Parathyroid adenoma (tissue), 2 donors: Measurements from ENCODE around the gene SELENOI.

Source experiments
- H2AFZ ChIP-seq: fragments of 300-600 bp; sonication (generic); one replicate; pipeline ENCODE4 v1.7.0; 2017; ENCODE audit warnings: antibody characterized with exemption, mild to moderate bottlenecking
- H3K27ac ChIP-seq: fragments of 300-600 bp; sonication (generic); one replicate; pipeline ENCODE4 v1.7.0; 2017
- H3K27me3 ChIP-seq: fragments of 300-600 bp; sonication (generic); one replicate; pipeline ENCODE4 v1.7.0; 2017; ENCODE audit warnings: low read length; ENCODE audit not compliant: control insufficient read depth, insufficient read depth
- H3K36me3 ChIP-seq: fragments of 300-600 bp; sonication (generic); one replicate; pipeline ENCODE4 v1.7.0; 2017; ENCODE audit warnings: low read length; ENCODE audit not compliant: control insufficient read depth, insufficient read depth
- H3K4me1 ChIP-seq: fragments of 300-600 bp; sonication (generic); one replicate; pipeline ENCODE4 v1.7.0; 2017; ENCODE audit warnings: control low read depth
- H3K4me2 ChIP-seq: fragments of 300-600 bp; sonication (generic); one replicate; pipeline ENCODE4 v1.7.0; 2017; ENCODE audit warnings: low read length
- H3K4me3 ChIP-seq: fragments of 300-600 bp; sonication (generic); one replicate; pipeline ENCODE4 v1.7.0; 2017; ENCODE audit warnings: low read depth, low read length
- H3K79me2 ChIP-seq: fragments of 300-600 bp; sonication (generic); one replicate; pipeline ENCODE4 v1.7.0; 2017; ENCODE audit warnings: control low read depth
- H3K9ac ChIP-seq: fragments of 300-600 bp; sonication (generic); one replicate; pipeline ENCODE4 v1.7.0; 2017; ENCODE audit warnings: mild to moderate bottlenecking
- H3K9me3 ChIP-seq: fragments of 300-600 bp; sonication (generic); one replicate; pipeline ENCODE4 v1.7.0; 2017; ENCODE audit warnings: low read length; ENCODE audit not compliant: control insufficient read depth
- TF ChIP-seq, protein P1 (sequence below): fragments of 300-600 bp; sonication (generic); IDR thresholded peaks from one replicate; pipeline ENCODE4 v1.7.0; 2017; ENCODE audit warnings: antibody characterized with exemption, mild to moderate bottlenecking
- donor health status: primary hyperparathyroidism.

Gene SELENOI

DNA sequence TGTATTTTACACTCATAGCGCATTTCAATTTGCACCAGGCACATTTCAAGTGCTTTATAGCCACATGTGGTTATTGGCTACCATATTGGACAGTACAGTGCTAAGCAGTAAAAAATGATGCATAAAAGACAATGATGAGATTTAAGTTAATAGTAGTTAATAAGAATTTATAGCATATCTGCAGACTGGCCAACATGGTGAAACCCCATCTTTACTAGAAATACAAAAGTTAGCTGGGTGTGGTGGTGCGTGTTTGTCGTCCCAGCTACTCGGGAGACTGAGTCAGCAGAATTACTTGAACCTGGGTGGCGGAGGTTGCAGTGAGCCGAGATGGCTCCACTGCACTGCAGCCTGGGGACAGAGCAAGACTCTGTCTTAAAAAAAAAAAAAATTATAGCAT, 65.5 kb downstream of the SELENOI start:
- TF ChIP-seq, protein P1, sequence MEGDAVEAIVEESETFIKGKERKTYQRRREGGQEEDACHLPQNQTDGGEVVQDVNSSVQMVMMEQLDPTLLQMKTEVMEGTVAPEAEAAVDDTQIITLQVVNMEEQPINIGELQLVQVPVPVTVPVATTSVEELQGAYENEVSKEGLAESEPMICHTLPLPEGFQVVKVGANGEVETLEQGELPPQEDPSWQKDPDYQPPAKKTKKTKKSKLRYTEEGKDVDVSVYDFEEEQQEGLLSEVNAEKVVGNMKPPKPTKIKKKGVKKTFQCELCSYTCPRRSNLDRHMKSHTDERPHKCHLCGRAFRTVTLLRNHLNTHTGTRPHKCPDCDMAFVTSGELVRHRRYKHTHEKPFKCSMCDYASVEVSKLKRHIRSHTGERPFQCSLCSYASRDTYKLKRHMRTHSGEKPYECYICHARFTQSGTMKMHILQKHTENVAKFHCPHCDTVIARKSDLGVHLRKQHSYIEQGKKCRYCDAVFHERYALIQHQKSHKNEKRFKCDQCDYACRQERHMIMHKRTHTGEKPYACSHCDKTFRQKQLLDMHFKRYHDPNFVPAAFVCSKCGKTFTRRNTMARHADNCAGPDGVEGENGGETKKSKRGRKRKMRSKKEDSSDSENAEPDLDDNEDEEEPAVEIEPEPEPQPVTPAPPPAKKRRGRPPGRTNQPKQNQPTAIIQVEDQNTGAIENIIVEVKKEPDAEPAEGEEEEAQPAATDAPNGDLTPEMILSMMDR, result no peak
- Histone ChIP-seq H3K4me3 (no peak overlapping the region), H3K36me3 (no peaks in the 10 kb centered on the region), H3K9ac (no peak overlapping the region), H3K4me2 (no peak overlapping the region), H3K4me1 (no peaks in the 10 kb centered on the region), H3K79me2 (no peaks in the 10 kb centered on the region), H2AFZ (no peak overlapping the region), H3K27me3 (no peaks in the 10 kb centered on the region), H3K27ac (no peak overlapping the region), H3K9me3 (no peaks in the 10 kb centered on the region)

- Histone ChIP-seq H3K79me2 (no peaks in the 10 kb centered on the region), H2AFZ (no peak overlapping the region), H3K36me3 (no peaks in the 10 kb centered on the region), H3K4me2 (no peak overlapping the region), H3K4me1 (no peaks in the 10 kb centered on the region), H3K27me3 (no peaks in the 10 kb centered on the region), H3K9me3 (no peaks in the 10 kb centered on the region), H3K27ac (no peak overlapping the region), H3K9ac (no peak overlapping the region), H3K4me3 (no peak overlapping the region)
- TF ChIP-seq, protein P1, result no peak
Observed at GRCh38 chr2:26412091-26412673, 66.2 kb downstream of the SELENOI start.

DNA sequence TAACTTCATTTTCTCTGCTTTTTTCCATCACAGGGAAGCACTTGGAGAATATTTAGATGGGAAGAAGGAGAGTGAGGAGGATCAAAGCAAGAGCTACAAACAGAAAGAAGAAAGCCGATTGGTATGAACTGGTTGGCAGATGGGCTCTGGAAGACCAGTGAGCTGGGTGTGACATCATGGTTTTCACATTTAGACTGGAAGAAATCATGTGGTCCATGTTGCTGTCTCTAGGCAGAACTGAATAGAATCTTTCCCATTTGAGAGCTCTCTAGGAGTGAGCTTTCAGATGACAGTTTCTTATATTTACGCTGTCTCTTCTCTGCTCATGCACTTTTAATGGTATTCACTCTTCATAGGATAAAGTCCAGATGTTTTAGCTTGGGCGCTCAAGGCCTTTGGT, 68.4 kb downstream of the SELENOI start:
- H3K36me3 ChIP-seq, result no peaks in the 10 kb centered on the region
- H3K4me3 ChIP-seq, result no peak overlapping the region
- TF ChIP-seq, protein P1, result no peak
- H3K4me1 ChIP-seq, result no peaks in the 10 kb centered on the region
- H3K79me2 ChIP-seq, result no peaks in the 10 kb centered on the region
- H3K27me3 ChIP-seq, result no peaks in the 10 kb centered on the region
- H3K27ac ChIP-seq, result no peak overlapping the region
- no peak overlapping the region for H3K4me2 ChIP-seq
- H3K9ac ChIP-seq, result no peak overlapping the region
- H2AFZ ChIP-seq, result no peak overlapping the region
- no peaks in the 10 kb centered on the region for H3K9me3 ChIP-seq

DNA sequence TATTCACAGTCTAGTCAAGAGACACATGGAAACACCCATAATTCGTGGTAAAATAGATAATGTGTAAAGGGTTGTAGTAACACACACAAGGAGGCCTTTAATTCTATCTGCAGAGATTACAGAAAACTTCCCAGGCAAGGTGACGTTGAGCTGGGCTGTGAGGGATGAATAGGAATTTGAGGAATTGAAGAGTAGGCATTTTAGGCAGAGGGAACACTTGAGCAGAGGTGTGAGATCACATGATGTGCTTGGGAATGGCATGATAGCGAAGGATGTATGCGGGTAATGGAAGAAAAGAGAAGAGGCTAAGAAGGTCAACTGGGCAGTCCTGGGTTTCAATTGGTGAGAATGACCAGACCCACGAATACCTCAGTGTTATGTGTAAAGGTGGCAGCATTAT, 76.0 kb downstream of the SELENOI start:
- H3K9ac ChIP-seq, result no peak overlapping the region
- TF ChIP-seq, protein P1, result no peak
- H3K27me3 ChIP-seq, result no peaks in the 10 kb centered on the region
- no peak overlapping the region for H3K27ac ChIP-seq
- no peak overlapping the region for H2AFZ ChIP-seq
- no peak overlapping the region for H3K4me3 ChIP-seq
- no peaks in the 10 kb centered on the region for H3K9me3 ChIP-seq
- H3K4me2 ChIP-seq, result no peak overlapping the region
- H3K4me1 ChIP-seq, result no peaks in the 10 kb centered on the region
- H3K79me2 ChIP-seq, result no peaks in the 10 kb centered on the region
- H3K36me3 ChIP-seq, result no peaks in the 10 kb centered on the region

- Histone ChIP-seq H3K9ac (no peak overlapping the region), H3K4me2 (no peak overlapping the region), H3K27ac (no peak overlapping the region), H2AFZ (no peak overlapping the region), H3K4me3 (no peak overlapping the region), H3K36me3 (no peaks in the 10 kb centered on the region), H3K27me3 (no peaks in the 10 kb centered on the region), H3K79me2 (no peaks in the 10 kb centered on the region), H3K4me1 (no peaks in the 10 kb centered on the region), H3K9me3 (no peaks in the 10 kb centered on the region)
- TF ChIP-seq, protein P1, result no peak
Observed at GRCh38 chr2:26422947-26423629, 77.1 kb downstream of the SELENOI start.
